ENCODE measurements around the gene CACNA2D4.

CACNA2D4 gene

DNA sequence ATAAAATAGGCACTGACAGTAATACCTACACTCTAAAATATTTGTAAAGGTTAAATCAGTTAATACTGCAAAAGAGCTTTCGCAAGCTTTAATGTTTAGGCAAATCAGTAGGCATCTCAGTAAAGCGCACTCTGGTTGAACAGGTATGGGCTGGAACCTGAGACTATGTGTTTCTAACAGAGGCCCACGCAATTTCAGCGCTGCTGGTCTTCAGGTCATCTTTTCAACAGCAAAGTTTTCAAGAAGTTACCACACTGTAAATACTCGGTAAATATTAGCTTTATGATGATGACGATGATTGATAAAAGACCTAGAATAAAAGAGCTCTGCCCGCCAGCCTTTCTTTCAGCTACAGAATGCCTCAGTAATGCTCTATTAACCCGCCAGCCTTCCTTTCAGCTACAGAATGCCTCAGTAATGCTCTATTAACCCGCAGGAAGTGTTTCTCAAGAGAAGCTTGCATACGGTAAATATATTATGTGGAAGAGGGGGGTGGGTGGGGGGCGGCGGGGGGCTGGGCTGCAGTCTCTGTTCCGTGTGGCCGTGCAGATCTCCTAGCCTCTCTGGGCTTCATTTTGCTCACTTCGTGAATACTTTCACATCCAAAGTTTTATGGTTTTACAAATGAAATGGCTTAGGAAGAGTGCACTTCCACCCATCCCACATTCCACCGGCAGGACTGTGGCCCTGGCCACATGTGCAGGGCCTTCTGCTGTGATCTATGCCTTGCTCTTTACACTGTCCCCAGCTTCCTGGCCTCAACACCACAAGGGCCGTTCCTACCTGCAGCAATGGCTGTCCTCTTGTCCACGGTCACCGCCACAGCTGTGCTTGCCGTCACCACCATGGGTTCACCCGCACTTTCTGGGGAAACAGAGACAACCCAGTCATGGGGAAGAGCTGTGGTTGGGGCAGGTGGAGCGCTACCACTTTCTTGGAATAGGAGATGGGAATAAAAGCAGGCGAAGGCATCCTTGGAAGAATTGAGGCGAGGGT, 78.2 kb downstream of the CACNA2D4 start:
- H3K4me1 ChIP-seq (ENCODE audit: control insufficient read depth, insufficient read depth, low read length) = no peaks in the 10 kb centered on the region
- H3K36me3 ChIP-seq (ENCODE audit: control insufficient read depth, insufficient read depth, low read length, severe bottlenecking) = no peaks in the 10 kb centered on the region
- H3K9me3 ChIP-seq (ENCODE audit: control insufficient read depth, low read length) = no peaks in the 10 kb centered on the region
- DNase-seq (ENCODE audit: low read depth) = no peak
- no peak overlapping the region for H3K9ac ChIP-seq (ENCODE audit: low read length)
- H3K27me3 ChIP-seq (replicated peaks; ENCODE audit: control insufficient read depth, insufficient read depth, low read length) = peaks cover 70% of the 10 kb centered on the region
- H3K4me3 ChIP-seq (ENCODE audit: low read length) = no peak overlapping the region

DNA sequence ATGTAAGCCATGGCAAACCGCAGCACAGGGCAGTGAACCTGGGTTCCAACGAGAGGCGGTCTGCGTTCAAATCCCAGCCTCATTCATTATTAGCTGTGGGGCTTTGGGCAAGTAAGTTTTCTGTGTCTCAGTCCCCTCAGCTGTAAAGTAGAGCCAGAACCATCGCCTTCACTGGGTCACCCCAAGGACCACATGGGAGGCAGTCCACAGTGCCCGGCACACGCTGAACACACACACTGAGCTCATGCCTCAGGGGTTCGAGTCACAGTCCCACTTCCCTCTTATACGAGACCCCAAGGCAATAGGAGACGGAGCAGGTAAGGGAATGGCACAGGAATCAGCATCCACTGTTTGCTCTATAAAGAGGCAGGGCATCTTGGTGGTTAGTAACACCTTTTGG, 79.0 kb downstream of the CACNA2D4 start:
- peaks cover 69% of the 10 kb centered on the region for H3K27me3 ChIP-seq (replicated peaks; ENCODE audit: control insufficient read depth, insufficient read depth, low read length)
- H3K4me1 ChIP-seq (ENCODE audit: control insufficient read depth, insufficient read depth, low read length) = no peaks in the 10 kb centered on the region
- no peak overlapping the region for H3K9ac ChIP-seq (ENCODE audit: low read length)
- no peak for DNase-seq (ENCODE audit: low read depth)
- H3K4me3 ChIP-seq (ENCODE audit: low read length) = no peak overlapping the region
- H3K9me3 ChIP-seq (ENCODE audit: control insufficient read depth, low read length) = no peaks in the 10 kb centered on the region
- no peaks in the 10 kb centered on the region for H3K36me3 ChIP-seq (ENCODE audit: control insufficient read depth, insufficient read depth, low read length, severe bottlenecking)

- Histone ChIP-seq H3K27me3 (replicated peaks; ENCODE audit: control insufficient read depth, insufficient read depth, low read length) (peaks cover 67% of the 10 kb centered on the region), H3K36me3 (ENCODE audit: control insufficient read depth, insufficient read depth, low read length, severe bottlenecking) (no peaks in the 10 kb centered on the region), H3K9me3 (ENCODE audit: control insufficient read depth, low read length) (no peaks in the 10 kb centered on the region), H3K4me3 (ENCODE audit: low read length) (no peak overlapping the region), H3K4me1 (ENCODE audit: control insufficient read depth, insufficient read depth, low read length) (no peaks in the 10 kb centered on the region), H3K9ac (ENCODE audit: low read length) (no peak overlapping the region)
- DNase-seq (ENCODE audit: low read depth) = no peak
Measured at GRCh38 chr12:1838994-1839365, 79.5 kb downstream of the CACNA2D4 start.

DNA sequence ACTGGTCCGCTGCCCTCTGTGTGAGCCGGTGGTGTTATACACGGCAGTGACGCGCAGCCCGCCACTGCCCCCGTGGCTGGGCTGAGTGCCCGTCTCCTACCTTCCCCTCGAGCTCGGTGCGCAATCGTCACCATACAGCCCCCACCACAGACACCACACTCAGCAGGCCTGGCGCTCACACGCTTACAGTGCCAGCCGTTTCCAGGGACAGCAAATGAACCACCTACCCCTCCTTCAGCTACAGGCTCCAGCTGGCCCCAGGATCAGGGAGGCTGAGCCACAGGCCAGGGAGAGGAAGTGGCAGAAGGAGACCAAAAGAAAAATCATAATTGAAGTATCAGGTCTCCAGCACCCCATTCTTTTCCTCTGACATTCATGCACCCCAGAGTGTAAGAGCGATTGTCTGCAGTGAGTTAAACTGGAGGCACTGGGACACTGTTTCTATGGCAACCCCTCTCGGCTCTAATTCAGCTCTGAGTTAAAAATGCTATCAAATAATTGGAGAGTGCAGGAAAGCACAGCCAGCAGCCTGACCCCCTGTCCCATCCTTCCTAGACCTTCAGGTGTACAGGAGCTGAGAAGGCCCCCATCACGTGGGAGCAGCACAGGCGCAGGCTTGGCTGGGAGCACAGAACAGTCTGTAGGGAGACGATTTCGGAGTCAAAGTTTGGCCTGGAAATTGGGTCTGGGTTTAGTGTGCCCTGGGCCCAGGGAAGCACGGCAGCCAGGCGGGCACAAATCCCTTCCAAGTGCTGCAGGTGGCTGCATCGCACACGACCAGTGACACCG, 80.1 kb downstream of the CACNA2D4 start:
- H3K36me3 ChIP-seq (ENCODE audit: control insufficient read depth, insufficient read depth, low read length, severe bottlenecking) = no peaks in the 10 kb centered on the region
- no peaks in the 10 kb centered on the region for H3K9me3 ChIP-seq (ENCODE audit: control insufficient read depth, low read length)
- no peak overlapping the region for H3K9ac ChIP-seq (ENCODE audit: low read length)
- H3K4me1 ChIP-seq (ENCODE audit: control insufficient read depth, insufficient read depth, low read length) = no peaks in the 10 kb centered on the region
- peaks cover 67% of the 10 kb centered on the region for H3K27me3 ChIP-seq (replicated peaks; ENCODE audit: control insufficient read depth, insufficient read depth, low read length)
- H3K4me3 ChIP-seq (ENCODE audit: low read length) = no peak overlapping the region
- no peak for DNase-seq (ENCODE audit: low read depth)

GRCh38 chr12:1837541-1838204, 80.8 kb downstream of the CACNA2D4 start:
- H3K9me3 ChIP-seq (ENCODE audit: control insufficient read depth, low read length) = no peaks in the 10 kb centered on the region
- H3K36me3 ChIP-seq (ENCODE audit: control insufficient read depth, insufficient read depth, low read length, severe bottlenecking) = no peaks in the 10 kb centered on the region
- H3K27me3 ChIP-seq (replicated peaks; ENCODE audit: control insufficient read depth, insufficient read depth, low read length) = peaks cover 67% of the 10 kb centered on the region
- no peaks in the 10 kb centered on the region for H3K4me1 ChIP-seq (ENCODE audit: control insufficient read depth, insufficient read depth, low read length)
- no peak overlapping the region for H3K4me3 ChIP-seq (ENCODE audit: low read length)
- H3K9ac ChIP-seq (ENCODE audit: low read length) = no peak overlapping the region
- peak; percentile 25 for DNase-seq (ENCODE audit: low read depth)

- no peak overlapping the region for H3K9ac ChIP-seq (ENCODE audit: low read length)
- no peak for DNase-seq (ENCODE audit: low read depth)
- no peaks in the 10 kb centered on the region for H3K4me1 ChIP-seq (ENCODE audit: control insufficient read depth, insufficient read depth, low read length)
- no peaks in the 10 kb centered on the region for H3K36me3 ChIP-seq (ENCODE audit: control insufficient read depth, insufficient read depth, low read length, severe bottlenecking)
- no peak overlapping the region for H3K4me3 ChIP-seq (ENCODE audit: low read length)
- no peaks in the 10 kb centered on the region for H3K9me3 ChIP-seq (ENCODE audit: control insufficient read depth, low read length)
- H3K27me3 ChIP-seq (replicated peaks; ENCODE audit: control insufficient read depth, insufficient read depth, low read length) = peaks cover 71% of the 10 kb centered on the region
Measured at GRCh38 chr12:1836854-1837421, 81.5 kb downstream of the CACNA2D4 start.

DNA sequence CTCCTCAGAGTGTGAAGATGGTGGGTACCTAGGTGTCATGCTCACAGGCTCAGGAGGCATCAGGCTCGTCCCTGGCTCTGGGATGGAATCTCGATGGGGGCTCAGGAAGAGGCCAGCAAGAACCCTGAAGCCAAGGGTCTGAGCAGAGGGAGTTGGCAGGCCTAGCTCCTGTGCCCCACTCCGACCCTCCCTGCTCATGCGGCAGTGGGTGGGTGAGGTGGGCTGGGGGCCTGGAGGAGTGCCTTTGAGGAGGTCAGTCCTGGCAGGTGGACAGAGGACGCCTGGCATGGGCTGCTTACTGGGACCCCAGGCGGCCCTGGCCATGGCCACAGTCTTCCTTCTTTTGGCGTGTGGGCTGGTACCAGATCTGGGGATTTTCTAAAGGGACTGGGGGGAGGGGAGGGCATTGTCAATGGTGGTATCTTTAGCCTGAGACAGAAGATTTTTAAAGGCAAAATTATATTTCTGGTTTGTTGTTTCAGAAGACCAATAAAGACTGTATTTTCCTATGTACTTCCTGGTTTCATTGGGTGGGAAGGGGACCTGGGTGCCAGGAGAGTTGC, 82.1 kb downstream of the CACNA2D4 start:
- Histone ChIP-seq H3K9me3 (ENCODE audit: control insufficient read depth, low read length) (no peaks in the 10 kb centered on the region), H3K36me3 (ENCODE audit: control insufficient read depth, insufficient read depth, low read length, severe bottlenecking) (no peaks in the 10 kb centered on the region), H3K9ac (ENCODE audit: low read length) (no peak overlapping the region), H3K4me1 (ENCODE audit: control insufficient read depth, insufficient read depth, low read length) (no peaks in the 10 kb centered on the region), H3K27me3 (replicated peaks; ENCODE audit: control insufficient read depth, insufficient read depth, low read length) (peaks cover 69% of the 10 kb centered on the region), H3K4me3 (ENCODE audit: low read length) (no peak overlapping the region)
- no peak for DNase-seq (ENCODE audit: low read depth)

GRCh38 chr12:1835211-1836131, 83.0 kb downstream of the CACNA2D4 start:
- Histone ChIP-seq H3K27me3 (replicated peaks; ENCODE audit: control insufficient read depth, insufficient read depth, low read length) (peaks cover 70% of the 10 kb centered on the region), H3K36me3 (ENCODE audit: control insufficient read depth, insufficient read depth, low read length, severe bottlenecking) (no peaks in the 10 kb centered on the region), H3K9ac (ENCODE audit: low read length) (no peak overlapping the region), H3K4me1 (ENCODE audit: control insufficient read depth, insufficient read depth, low read length) (no peaks in the 10 kb centered on the region), H3K9me3 (ENCODE audit: control insufficient read depth, low read length) (no peaks in the 10 kb centered on the region), H3K4me3 (ENCODE audit: low read length) (no peak overlapping the region)
- DNase-seq (ENCODE audit: low read depth) = no peak

- no peak for DNase-seq (ENCODE audit: low read depth)
- Histone ChIP-seq H3K4me1 (ENCODE audit: control insufficient read depth, insufficient read depth, low read length) (no peaks in the 10 kb centered on the region), H3K9me3 (ENCODE audit: control insufficient read depth, low read length) (no peaks in the 10 kb centered on the region), H3K27me3 (replicated peaks; ENCODE audit: control insufficient read depth, insufficient read depth, low read length) (peaks cover 72% of the 10 kb centered on the region), H3K36me3 (ENCODE audit: control insufficient read depth, insufficient read depth, low read length, severe bottlenecking) (no peaks in the 10 kb centered on the region), H3K9ac (ENCODE audit: low read length) (no peak overlapping the region), H3K4me3 (ENCODE audit: low read length) (no peak overlapping the region)
Measured at GRCh38 chr12:1834186-1834925, 84.1 kb downstream of the CACNA2D4 start.
